CD14-positive monocyte (primary cell): ENCODE results near the gene MTMR1. TPM values are rescaled to one million over a fixed set of nuclear protein-coding genes. Genes with fewer than 3 reads are reported as not detected.

Experiments
- DNase-seq, 3 donors: peaks; one replicate each; pipeline ENCODE4 v3.0.0-alpha.2; 2011 to 2022
- H2AFZ ChIP-seq: 2 replicates; pipeline ENCODE4 v1.6.0; 2012; ENCODE audit warnings: mild to moderate bottlenecking, low read depth, low read length, inconsistent platforms; ENCODE audit not compliant: insufficient read depth, poor library complexity, severe bottlenecking
- H3K27ac ChIP-seq, 2 donors: 1 replicate in 1 of 2; 2 replicates in 1 of 2; pipeline ENCODE4 v1.5.1; 2012 to 2013; ENCODE audit warnings: low read length in 2 of 2, control low read depth in 1 of 2, inconsistent platforms in 1 of 2, low read depth in 1 of 2, mild to moderate bottlenecking in 1 of 2
- H3K27me3 ChIP-seq, 2 donors: one replicate each; pipeline versions ENCODE4 v1.6.0 to v1.6.1; 2011 to 2013; ENCODE audit warnings: low read length in 2 of 2; ENCODE audit not compliant: control insufficient read depth in 2 of 2, insufficient read depth in 2 of 2
- H3K36me3 ChIP-seq, 2 donors: replicated peaks in 1 of 2; 1 replicate in 1 of 2; 2 replicates in 1 of 2; pipeline versions ENCODE4 v1.5.1 to v1.6.1; 2012 to 2013; ENCODE audit warnings: low read length in 2 of 2, control low read depth in 1 of 2, inconsistent platforms in 1 of 2, mild to moderate bottlenecking in 1 of 2; ENCODE audit not compliant: insufficient read depth in 2 of 2, control insufficient read depth in 1 of 2
- H3K4me1 ChIP-seq, 2 donors: 1 replicate in 1 of 2; 2 replicates in 1 of 2; pipeline versions ENCODE4 v1.5.1 to v1.6.1; 2012 to 2013; ENCODE audit warnings: low read length in 2 of 2, control low read depth in 1 of 2, inconsistent platforms in 1 of 2, mild to moderate bottlenecking in 1 of 2, moderate library complexity in 1 of 2; ENCODE audit not compliant: insufficient read depth in 2 of 2, control insufficient read depth in 1 of 2
- H3K4me2 ChIP-seq: replicated peaks from 2 replicates; pipeline ENCODE3; 2012; ENCODE audit warnings: low read length, moderate library complexity, mild to moderate bottlenecking; ENCODE audit not compliant: poor library complexity, severe bottlenecking; ENCODE audit errors: extremely low read depth
- H3K4me3 ChIP-seq, 3 experiments: fragments of 200-600 bp in 1 of 3; sonication (generic) in 1 of 3; replicated peaks in 1 of 3; 1 replicate in 2 of 3; 2 replicates in 1 of 3; pipeline ENCODE4 v1.5.1; 2011 to 2013; ENCODE audit warnings: low read length in 3 of 3, mild to moderate bottlenecking in 3 of 3, control low read depth in 2 of 3, low read depth in 2 of 3, inconsistent platforms in 1 of 3, moderate library complexity in 1 of 3
- H3K79me2 ChIP-seq: 2 replicates; pipeline ENCODE4 v1.6.0; 2012; ENCODE audit warnings: mild to moderate bottlenecking, control low read depth, inconsistent platforms, low read length, moderate library complexity; ENCODE audit not compliant: insufficient read depth
- H3K9ac ChIP-seq: 2 replicates; pipeline ENCODE4 v1.6.0; 2017; ENCODE audit warnings: low read length, mild to moderate bottlenecking; ENCODE audit not compliant: insufficient read depth, poor library complexity, severe bottlenecking
- H3K9me3 ChIP-seq, 2 donors: replicated peaks in 1 of 2; 1 replicate in 1 of 2; 2 replicates in 1 of 2; pipeline versions ENCODE4 v1.5.1 to v1.6.1; 2012 to 2013; ENCODE audit warnings: low read length in 2 of 2, control low read depth in 1 of 2; ENCODE audit not compliant: control insufficient read depth in 1 of 2, insufficient read depth in 1 of 2
- H4K20me1 ChIP-seq: 2 replicates; pipeline ENCODE4 v1.6.0; 2012; ENCODE audit warnings: mild to moderate bottlenecking, low read length, control low read depth, moderate library complexity; ENCODE audit not compliant: insufficient read depth
- H3K27ac Mint-ChIP-seq, 7 donors: one replicate each; pipeline ENCODE4 v1.8.0; 2020; ENCODE audit warnings: mild to moderate bottlenecking in 7 of 7, mixed read lengths in 7 of 7, moderate library complexity in 6 of 7, inconsistent platforms in 2 of 7
- H3K27me3 Mint-ChIP-seq, 3 donors: one replicate each; pipeline ENCODE4 v1.8.0; 2021 to 2022; ENCODE audit warnings: low read depth in 3 of 3, mild to moderate bottlenecking in 3 of 3, mixed read lengths in 3 of 3, moderate library complexity in 3 of 3, inconsistent platforms in 1 of 3
- H3K36me3 Mint-ChIP-seq, 2 donors: one replicate each; pipeline ENCODE4 v1.8.0; 2020; ENCODE audit warnings: mixed read lengths in 2 of 2, inconsistent platforms in 1 of 2, mild to moderate bottlenecking in 1 of 2
- H3K4me1 Mint-ChIP-seq: one replicate; pipeline ENCODE4 v1.8.0; 2020; ENCODE audit warnings: mild to moderate bottlenecking, mixed read lengths
- H3K4me3 Mint-ChIP-seq, 2 donors: one replicate each; pipeline ENCODE4 v1.8.0; 2020; ENCODE audit warnings: mild to moderate bottlenecking in 2 of 2, mixed read lengths in 2 of 2, moderate library complexity in 1 of 2
- H3K9me3 Mint-ChIP-seq, 7 donors: one replicate each; pipeline ENCODE4 v1.8.0; 2020 to 2022; ENCODE audit warnings: mixed read lengths in 7 of 7, mild to moderate bottlenecking in 6 of 7, moderate library complexity in 6 of 7, inconsistent platforms in 2 of 7
- WGBS: methylation state at CpG from one replicate; pipeline ENCODE4 v1.1.5; 2013; ENCODE audit warnings: missing lambda C conversion rate; ENCODE audit not compliant: insufficient coverage; 5-methylcytosine and 5-hydroxymethylcytosine counted together
- intact Hi-C, 2 donors: fragments of 100-400 bp; cut with micrococcal nuclease; formaldehyde crosslinking; loops; one replicate each; pipeline versions ENCODE4 v1.15.0 to v1.15.1; 2023
- polyA plus RNA-seq, 3 donors: library from polyadenylated mRNA; depleted of rRNA in 1 of 3; unstranded in 2 of 3; stranded (reverse) in 1 of 3; fragments of 300-500 nt in 2 of 3; fragments of >200 nt in 1 of 3; fragmentation: Illumina TruSeq in 2 of 3; gene quantifications; 1 replicate in 2 of 3; 2 replicates in 1 of 3; pipeline ENCODE4 v1.2.3, GENCODE V29; 2012 to 2021
- TF ChIP-seq, protein P1 (sequence below): fragments of 200-600 bp; IDR thresholded peaks from one replicate; pipeline ENCODE4 v1.8.0; 2022; ENCODE audit warnings: antibody characterized with exemption, mild to moderate bottlenecking

Gene MTMR1
- polyA plus RNA-seq, 3 donors, result 5.8 to 16.6 (median 6.1) TPM

DNA sequence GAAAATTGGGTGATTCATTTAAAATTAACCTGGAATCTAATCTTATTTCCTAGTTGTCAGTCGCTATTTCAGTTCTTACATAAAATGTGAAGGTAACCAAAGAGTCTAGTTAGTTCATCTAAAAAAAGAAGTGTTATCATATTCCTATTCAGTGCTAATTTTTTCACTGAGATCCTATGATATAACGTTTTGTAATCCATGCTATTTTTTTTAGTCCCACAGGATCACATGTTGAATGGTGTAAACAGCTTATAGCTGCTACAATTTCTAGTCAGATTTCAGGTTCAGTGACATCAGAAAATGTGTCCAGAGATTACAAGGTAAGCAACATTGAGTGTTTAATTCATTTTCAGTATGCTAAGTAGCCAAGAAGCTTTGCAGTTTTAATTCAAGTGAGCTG is 5.8 kb downstream of the MTMR1 start:
- DNase-seq, result no peak
- no peak overlapping the region for H3K4me3 Mint-ChIP-seq
- H3K4me1 ChIP-seq, result peaks cover 51 to 52% of the 10 kb centered on the region in 2 donors
- peaks cover 0 to 8% (median 0%) of the 10 kb centered on the region in 3 donors for H3K27me3 Mint-ChIP-seq
- no peaks in the 10 kb centered on the region for H3K36me3 ChIP-seq
- no CpG with 5 or more reads among the region's 2 CpGs for WGBS
- no peaks in the 10 kb centered on the region for H4K20me1 ChIP-seq
- intact Hi-C loops, result no loop called here
- H3K9me3 Mint-ChIP-seq, result peaks cover 0 to 3% (median 0%) of the 10 kb centered on the region in 7 donors
- H3K4me3 ChIP-seq, result no peak overlapping the region
- TF ChIP-seq, protein P1, sequence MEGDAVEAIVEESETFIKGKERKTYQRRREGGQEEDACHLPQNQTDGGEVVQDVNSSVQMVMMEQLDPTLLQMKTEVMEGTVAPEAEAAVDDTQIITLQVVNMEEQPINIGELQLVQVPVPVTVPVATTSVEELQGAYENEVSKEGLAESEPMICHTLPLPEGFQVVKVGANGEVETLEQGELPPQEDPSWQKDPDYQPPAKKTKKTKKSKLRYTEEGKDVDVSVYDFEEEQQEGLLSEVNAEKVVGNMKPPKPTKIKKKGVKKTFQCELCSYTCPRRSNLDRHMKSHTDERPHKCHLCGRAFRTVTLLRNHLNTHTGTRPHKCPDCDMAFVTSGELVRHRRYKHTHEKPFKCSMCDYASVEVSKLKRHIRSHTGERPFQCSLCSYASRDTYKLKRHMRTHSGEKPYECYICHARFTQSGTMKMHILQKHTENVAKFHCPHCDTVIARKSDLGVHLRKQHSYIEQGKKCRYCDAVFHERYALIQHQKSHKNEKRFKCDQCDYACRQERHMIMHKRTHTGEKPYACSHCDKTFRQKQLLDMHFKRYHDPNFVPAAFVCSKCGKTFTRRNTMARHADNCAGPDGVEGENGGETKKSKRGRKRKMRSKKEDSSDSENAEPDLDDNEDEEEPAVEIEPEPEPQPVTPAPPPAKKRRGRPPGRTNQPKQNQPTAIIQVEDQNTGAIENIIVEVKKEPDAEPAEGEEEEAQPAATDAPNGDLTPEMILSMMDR, result no peak
- H3K27ac ChIP-seq, result no peak overlapping the region
- peak overlapping the region in 1 of 7 donors; percentile 50 for H3K27ac Mint-ChIP-seq
- no peak overlapping the region for H3K4me2 ChIP-seq
- H3K27me3 ChIP-seq, result no peaks in the 10 kb centered on the region
- no peak overlapping the region for H2AFZ ChIP-seq
- peaks cover 33% of the 10 kb centered on the region for H3K79me2 ChIP-seq
- H3K9me3 ChIP-seq, result no peaks in the 10 kb centered on the region
- peaks cover 43% of the 10 kb centered on the region for H3K4me1 Mint-ChIP-seq
- H3K9ac ChIP-seq, result no peak overlapping the region
- H3K36me3 Mint-ChIP-seq, result peaks cover 0 to 4% of the 10 kb centered on the region in 2 donors

DNA sequence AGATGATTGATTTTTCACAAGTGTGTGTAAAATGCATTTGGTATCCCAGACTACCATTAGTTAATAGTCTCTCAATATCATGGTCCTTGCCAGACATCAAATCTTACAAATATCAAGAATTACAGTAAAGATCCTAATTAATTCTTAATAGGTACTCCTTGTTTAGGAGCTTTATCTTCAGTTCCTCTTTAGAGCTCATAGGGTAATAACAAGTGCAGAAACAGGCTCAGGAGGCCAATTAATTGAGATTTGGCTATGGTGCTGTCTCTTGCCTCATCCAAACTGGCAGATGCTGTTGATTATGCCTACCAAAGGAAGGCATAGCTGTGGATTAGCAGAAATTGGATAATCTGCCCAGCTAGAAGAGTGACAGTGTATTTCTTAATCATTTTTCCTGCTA is 6.9 kb downstream of the MTMR1 start:
- H3K9me3 ChIP-seq, result no peaks in the 10 kb centered on the region
- peaks cover 44% of the 10 kb centered on the region for H3K4me1 Mint-ChIP-seq
- H3K4me3 ChIP-seq, result no peak overlapping the region
- H3K27me3 Mint-ChIP-seq, result peaks cover 0 to 7% (median 0%) of the 10 kb centered on the region in 3 donors
- H4K20me1 ChIP-seq, result no peaks in the 10 kb centered on the region
- H3K4me2 ChIP-seq, result no peak overlapping the region
- H3K27ac Mint-ChIP-seq, result no peak overlapping the region
- H3K9me3 Mint-ChIP-seq, result peaks cover 0 to 3% (median 0%) of the 10 kb centered on the region in 7 donors
- peaks cover 4% of the 10 kb centered on the region in 2 donors for H3K36me3 Mint-ChIP-seq
- peaks cover 47 to 49% of the 10 kb centered on the region in 2 donors for H3K4me1 ChIP-seq
- no peaks in the 10 kb centered on the region for H3K27me3 ChIP-seq
- H3K9ac ChIP-seq, result no peak overlapping the region
- intact Hi-C loops, result no loop called here
- H3K4me3 Mint-ChIP-seq, result no peak overlapping the region
- TF ChIP-seq, protein P1, result no peak
- peaks cover 33% of the 10 kb centered on the region for H3K79me2 ChIP-seq
- H3K27ac ChIP-seq, result no peak overlapping the region
- no peak overlapping the region for H2AFZ ChIP-seq
- no peak for DNase-seq
- H3K36me3 ChIP-seq, result no peaks in the 10 kb centered on the region
